Skeletal muscle tissue (tissue), 4 donors: ENCODE measurements around the gene TMPRSS4. TPM values are rescaled to one million over a fixed set of nuclear protein-coding genes. Genes with fewer than 3 reads are reported as not detected.

ENCODE experiments used
- H3K27ac ChIP-seq: one replicate; pipeline ENCODE4 v1.7.0; 2013; ENCODE audit warnings: mild to moderate bottlenecking, low read depth, low read length, inconsistent platforms
- H3K27me3 ChIP-seq, 3 donors: one replicate each; pipeline ENCODE4 v1.7.0; 2013; ENCODE audit warnings: low read length in 3 of 3; ENCODE audit not compliant: control insufficient read depth in 3 of 3, insufficient read depth in 3 of 3
- H3K36me3 ChIP-seq, 3 donors: one replicate each; pipeline ENCODE4 v1.7.0; 2013; ENCODE audit warnings: low read length in 3 of 3; ENCODE audit not compliant: control insufficient read depth in 3 of 3, insufficient read depth in 3 of 3
- H3K4me1 ChIP-seq, 3 donors: one replicate each; pipeline ENCODE4 v1.7.0; 2013; ENCODE audit warnings: low read length in 3 of 3, mild to moderate bottlenecking in 3 of 3; ENCODE audit not compliant: control insufficient read depth in 3 of 3, insufficient read depth in 3 of 3
- H3K4me3 ChIP-seq, 3 donors: one replicate each; pipeline ENCODE4 v1.7.0; 2013; ENCODE audit warnings: low read length in 3 of 3
- H3K9ac ChIP-seq, 3 donors: one replicate each; pipeline ENCODE4 v1.7.0; 2013; ENCODE audit warnings: low read length in 3 of 3, mild to moderate bottlenecking in 3 of 3, moderate library complexity in 2 of 3, low read depth in 1 of 3
- H3K9me3 ChIP-seq, 3 donors: one replicate each; pipeline ENCODE4 v1.7.0; 2013; ENCODE audit warnings: low read length in 3 of 3; ENCODE audit not compliant: control insufficient read depth in 3 of 3
- total RNA-seq: library from RNA; depleted of rRNA; stranded (reverse); fragments of >200 nt; gene quantifications from one replicate; pipeline ENCODE4 v1.2.3, GENCODE V29; 2014
- donor health status: Osteomylitis.

The TMPRSS4 gene
- not detected for total RNA-seq

GRCh38 chr11:118076754-118077281 is at the start of gene TMPRSS4:
TSS of gene TMPRSS4 (plus strand) at chr11:118077078. CDS start at chr11:118077303, 225 bp downstream.
- Histone ChIP-seq H3K4me1 (no peaks in the 10 kb centered on the region), H3K27ac (no peak within 1 kb of the TSS), H3K4me3 (no peak within 1 kb of the TSS), H3K27me3 (peaks cover 0 to 2% (median 0%) of the 10 kb centered on the region in 3 donors), H3K9ac (no peak within 1 kb of the TSS), H3K9me3 (no peaks in the 10 kb centered on the region), H3K36me3 (no peaks in the 10 kb centered on the region)

DNA sequence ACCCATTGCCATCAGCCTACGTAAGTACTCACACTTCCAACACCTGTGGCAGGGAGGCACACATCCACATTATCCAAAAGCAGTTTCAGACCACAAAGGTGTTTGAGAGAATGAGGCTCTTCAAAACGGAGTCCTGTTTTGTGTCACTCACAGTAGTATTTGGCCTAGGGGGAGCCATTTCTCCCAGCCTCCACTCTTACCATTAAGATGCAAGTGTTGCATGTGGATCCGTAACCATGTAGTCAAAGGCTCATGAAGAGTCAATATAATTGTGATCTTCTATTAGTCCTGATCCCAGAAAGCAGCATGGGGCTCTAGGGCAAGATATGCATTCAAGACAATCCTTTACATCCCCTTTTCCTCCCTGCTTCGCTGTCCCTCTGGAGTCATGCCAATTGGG is 49.2 kb upstream of the TMPRSS4 start:
- H3K4me1 ChIP-seq = no peaks in the 10 kb centered on the region
- peaks cover 0 to 3% (median 0%) of the 10 kb centered on the region in 3 donors for H3K9me3 ChIP-seq
- no peak overlapping the region for H3K9ac ChIP-seq
- H3K4me3 ChIP-seq = no peak overlapping the region
- no peaks in the 10 kb centered on the region for H3K36me3 ChIP-seq
- no peak overlapping the region for H3K27ac ChIP-seq
- peaks cover 0 to 7% (median 7%) of the 10 kb centered on the region in 3 donors for H3K27me3 ChIP-seq

GRCh38 chr11:118028626-118029025 is 48.3 kb upstream of the TMPRSS4 start:
- no peaks in the 10 kb centered on the region for H3K4me1 ChIP-seq

GRCh38 chr11:118033443-118033842 is 43.4 kb upstream of the TMPRSS4 start:
- H3K4me3 ChIP-seq = no peak overlapping the region
- H3K27ac ChIP-seq = no peak overlapping the region
- no peaks in the 10 kb centered on the region for H3K9me3 ChIP-seq
- peaks cover 0 to 7% (median 7%) of the 10 kb centered on the region in 3 donors for H3K27me3 ChIP-seq
- H3K36me3 ChIP-seq = no peaks in the 10 kb centered on the region
- no peaks in the 10 kb centered on the region for H3K4me1 ChIP-seq
- no peak overlapping the region for H3K9ac ChIP-seq

More at GRCh38 chr11:118028626-118029025, 48.3 kb upstream of the TMPRSS4 start:
- Histone ChIP-seq H3K9ac (no peak overlapping the region), H3K9me3 (peaks cover 0 to 3% (median 0%) of the 10 kb centered on the region in 3 donors), H3K27ac (no peak overlapping the region), H3K36me3 (no peaks in the 10 kb centered on the region), H3K27me3 (peaks cover 0 to 7% (median 7%) of the 10 kb centered on the region in 3 donors), H3K4me3 (no peak overlapping the region)

GRCh38 chr11:118042141-118042540 is 34.7 kb upstream of the TMPRSS4 start:
- H3K9me3 ChIP-seq = no peaks in the 10 kb centered on the region
- no peak overlapping the region for H3K4me3 ChIP-seq
- no peaks in the 10 kb centered on the region for H3K4me1 ChIP-seq
- no peak overlapping the region for H3K27ac ChIP-seq
- peaks cover 0 to 2% (median 0%) of the 10 kb centered on the region in 3 donors for H3K27me3 ChIP-seq
- H3K9ac ChIP-seq = no peak overlapping the region
- no peaks in the 10 kb centered on the region for H3K36me3 ChIP-seq

DNA sequence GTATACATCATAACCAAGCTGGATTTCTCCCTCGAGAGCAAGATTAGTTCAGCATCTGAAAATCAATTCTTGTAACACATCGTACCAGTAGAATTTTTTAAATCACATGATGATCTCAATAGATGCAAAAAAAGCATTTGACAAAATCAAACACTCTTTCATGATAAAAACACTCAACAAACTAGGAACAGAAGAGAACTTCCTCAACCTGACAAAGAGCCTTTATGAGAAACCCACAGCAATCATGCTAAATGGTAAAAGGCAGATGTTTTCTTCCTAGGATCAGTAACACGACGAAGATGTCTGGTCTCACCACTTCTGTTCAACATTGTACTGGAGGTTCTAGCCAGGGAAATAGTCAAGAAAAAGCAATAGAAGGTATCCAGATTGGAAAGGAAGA is 34.1 kb upstream of the TMPRSS4 start:
- Histone ChIP-seq H3K4me3 (no peak overlapping the region), H3K4me1 (no peaks in the 10 kb centered on the region), H3K36me3 (no peaks in the 10 kb centered on the region), H3K27me3 (peaks cover 0 to 6% (median 0%) of the 10 kb centered on the region in 3 donors), H3K27ac (no peak overlapping the region), H3K9ac (no peak overlapping the region), H3K9me3 (no peaks in the 10 kb centered on the region)

DNA sequence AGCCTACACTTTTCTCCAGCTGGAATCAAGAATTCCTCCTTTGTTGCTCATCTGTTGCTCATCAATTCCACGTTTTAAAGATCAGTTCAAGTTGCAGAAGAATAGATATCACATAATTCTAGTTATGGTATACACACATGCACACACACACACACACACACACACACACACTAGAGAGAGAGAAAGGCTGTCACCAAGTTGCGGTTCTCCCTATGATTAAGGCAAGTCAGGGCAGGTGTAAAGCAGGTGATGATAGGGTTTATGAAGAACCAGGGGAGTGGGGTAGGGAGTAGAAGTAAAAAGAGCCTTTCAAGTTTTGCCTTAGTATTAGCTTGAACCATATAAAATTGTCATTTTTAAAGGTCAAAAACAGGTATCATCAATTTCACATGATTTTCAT is 31.7 kb upstream of the TMPRSS4 start:
- Histone ChIP-seq H3K36me3 (no peaks in the 10 kb centered on the region), H3K4me1 (no peaks in the 10 kb centered on the region), H3K4me3 (no peak overlapping the region), H3K27me3 (peaks cover 0 to 6% (median 0%) of the 10 kb centered on the region in 3 donors), H3K9me3 (no peaks in the 10 kb centered on the region), H3K27ac (no peak overlapping the region), H3K9ac (no peak overlapping the region)

DNA sequence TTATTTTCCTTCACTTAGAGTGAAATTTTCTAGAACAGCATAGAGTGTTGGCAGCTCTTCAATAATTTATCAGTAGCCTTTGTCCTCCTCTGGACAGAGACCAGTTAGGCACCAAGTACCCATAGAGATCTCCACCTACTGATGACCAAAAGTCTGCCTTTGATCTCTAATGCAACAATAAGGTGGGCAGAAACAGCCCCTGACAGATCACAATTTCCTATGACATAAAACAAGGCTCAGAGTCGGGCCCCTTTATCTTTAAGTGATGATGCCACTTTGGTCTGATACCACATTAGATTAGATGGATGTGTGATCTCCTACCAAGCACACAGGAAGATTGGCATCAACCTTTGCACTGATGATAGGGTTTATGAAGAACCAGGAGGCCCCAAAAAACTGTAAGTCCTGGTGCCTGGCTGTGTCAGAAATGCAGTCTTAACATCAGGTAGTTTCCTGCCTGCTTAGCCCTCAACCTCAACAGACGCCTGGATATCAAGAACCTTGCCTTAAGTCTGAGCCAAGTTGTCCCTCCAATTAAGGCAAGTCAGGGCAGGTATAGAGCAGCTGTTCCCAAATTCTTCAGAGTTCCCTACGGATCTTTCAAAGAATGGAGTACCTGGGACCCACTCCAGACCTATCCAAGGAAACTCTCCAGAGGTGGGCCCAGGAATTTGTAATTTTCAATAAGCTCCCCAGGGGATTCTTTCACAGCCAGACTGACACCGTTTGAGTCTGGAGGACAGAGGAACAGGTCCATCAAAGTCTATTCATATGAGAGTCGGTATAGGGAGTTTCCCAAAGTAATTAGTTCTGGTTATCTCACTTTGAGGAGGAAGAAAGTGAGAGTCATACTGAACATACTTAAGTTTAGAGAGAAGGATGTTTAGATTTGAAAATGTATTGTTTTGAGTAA is 30.6 kb upstream of the TMPRSS4 start:
- Histone ChIP-seq H3K9ac (no peak overlapping the region), H3K4me1 (no peaks in the 10 kb centered on the region), H3K27ac (no peak overlapping the region)

DNA sequence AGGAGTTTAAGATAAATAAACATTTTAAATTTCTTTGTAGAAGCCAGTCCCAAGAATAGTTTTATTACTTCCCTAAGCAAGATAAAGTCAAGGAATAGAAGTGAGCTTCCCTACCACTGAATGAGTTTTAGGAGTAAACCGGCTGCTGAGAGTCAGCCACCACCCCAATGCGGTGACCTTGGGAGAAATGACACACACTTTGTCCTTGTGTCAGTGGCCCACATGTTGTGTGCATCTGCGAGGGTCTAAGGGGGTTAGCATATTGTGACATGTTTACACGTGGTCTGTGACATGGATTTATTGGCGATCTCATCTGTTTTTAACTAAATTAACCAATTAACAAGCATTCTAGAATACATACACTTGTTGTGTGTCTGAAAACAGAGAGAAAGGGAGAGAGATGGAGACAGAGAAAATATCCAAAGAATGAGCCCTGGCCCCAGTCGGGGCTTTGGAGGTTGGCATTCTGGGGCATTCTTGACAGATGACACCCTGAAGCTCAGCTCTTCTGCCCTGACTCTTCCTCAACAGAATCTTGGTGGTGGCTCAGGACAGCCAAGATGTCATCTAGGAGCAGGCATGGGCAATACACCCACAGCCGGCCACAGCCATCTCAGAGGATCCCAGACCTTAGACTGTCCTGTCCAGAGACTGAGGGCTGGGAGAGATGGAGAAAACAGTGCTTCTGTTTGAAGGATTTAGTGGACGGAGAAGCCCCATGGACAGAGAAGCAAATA is 29.7 kb upstream of the TMPRSS4 start:
- Histone ChIP-seq H3K36me3 (no peaks in the 10 kb centered on the region), H3K4me3 (no peak overlapping the region)

More for the DNA sequence above, 30.6 kb upstream of the TMPRSS4 start:
- Histone ChIP-seq H3K27me3 (peaks cover 0 to 8% (median 0%) of the 10 kb centered on the region in 3 donors), H3K36me3 (no peaks in the 10 kb centered on the region), H3K4me3 (no peak overlapping the region), H3K9me3 (no peaks in the 10 kb centered on the region)

More for the DNA sequence above, 29.7 kb upstream of the TMPRSS4 start:
- no peak overlapping the region for H3K27ac ChIP-seq
- no peaks in the 10 kb centered on the region for H3K4me1 ChIP-seq
- H3K27me3 ChIP-seq = peaks cover 0 to 6% (median 0%) of the 10 kb centered on the region in 3 donors
- H3K9me3 ChIP-seq = no peaks in the 10 kb centered on the region
- no peak overlapping the region for H3K9ac ChIP-seq
